Melanocyte of skin (primary cell): ENCODE results near the gene TCEAL5. TPM values are rescaled to one million over a fixed set of nuclear protein-coding genes. Genes with fewer than 3 reads are reported as not detected.

Source experiments
- total RNA-seq, 2 donors: library from RNA; depleted of rRNA; stranded (reverse); fragments of >200 nt; gene quantifications; 2 replicates each; pipeline ENCODE4 v1.2.3, GENCODE V29; 2012

TCEAL5 gene, protein sequence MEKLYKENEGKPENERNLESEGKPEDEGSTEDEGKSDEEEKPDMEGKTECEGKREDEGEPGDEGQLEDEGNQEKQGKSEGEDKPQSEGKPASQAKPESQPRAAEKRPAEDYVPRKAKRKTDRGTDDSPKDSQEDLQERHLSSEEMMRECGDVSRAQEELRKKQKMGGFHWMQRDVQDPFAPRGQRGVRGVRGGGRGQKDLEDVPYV
- not detected for total RNA-seq

GRCh38 chrX:103276581-103277002, at the start of gene TCEAL5:
TCEAL5 (minus strand) TSS chrX:103276750; CDS start chrX:103274563, 2,187 bp downstream.

DNA sequence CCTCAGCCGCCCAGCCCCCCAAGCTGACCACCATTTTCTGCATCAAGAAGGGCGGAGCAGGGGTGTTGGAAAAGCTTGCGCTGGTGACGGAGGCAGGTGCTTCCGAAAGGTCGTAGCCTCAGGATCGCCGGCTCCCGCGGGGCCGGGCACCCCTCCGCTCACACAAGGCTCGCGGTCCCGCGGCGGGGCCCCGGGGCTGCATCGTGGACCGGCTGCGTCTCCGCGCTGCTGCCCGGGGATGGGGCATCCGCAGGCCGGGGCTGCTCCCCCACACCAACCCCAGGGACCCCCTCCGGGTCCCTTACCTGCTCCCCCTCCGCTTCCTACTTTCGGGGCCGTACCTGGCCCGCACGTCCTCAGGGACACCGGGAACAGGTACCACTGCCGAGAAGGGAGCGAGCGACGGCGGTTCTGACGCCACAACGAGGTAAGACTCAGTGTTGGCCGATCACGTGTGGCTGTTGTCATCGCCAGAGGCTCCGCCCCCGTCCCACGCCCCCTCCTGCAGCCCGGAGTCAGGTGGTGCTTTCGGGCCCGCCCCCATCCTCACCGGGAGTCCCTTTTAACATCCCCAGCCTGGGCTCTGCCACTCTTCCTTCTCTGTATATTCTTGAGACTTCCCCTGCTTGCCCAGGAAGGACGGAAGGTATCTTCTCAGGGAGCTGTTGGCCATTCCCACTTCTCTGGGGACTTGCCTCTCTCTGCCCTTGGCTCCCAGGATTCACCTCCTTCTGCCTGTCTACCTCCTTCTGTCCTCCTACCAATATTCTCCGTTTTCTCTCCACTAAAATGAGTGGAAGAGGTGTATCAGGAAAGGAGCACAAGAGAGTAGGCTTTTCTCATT, 34.2 kb upstream of the TCEAL5 start, which contains the start of gene BEX2:
Gene BEX2 (minus strand): TSS at position 436 of the 844 bp plus-strand sequence. CDS start 1,014 bp downstream, outside the sequence.

DNA sequence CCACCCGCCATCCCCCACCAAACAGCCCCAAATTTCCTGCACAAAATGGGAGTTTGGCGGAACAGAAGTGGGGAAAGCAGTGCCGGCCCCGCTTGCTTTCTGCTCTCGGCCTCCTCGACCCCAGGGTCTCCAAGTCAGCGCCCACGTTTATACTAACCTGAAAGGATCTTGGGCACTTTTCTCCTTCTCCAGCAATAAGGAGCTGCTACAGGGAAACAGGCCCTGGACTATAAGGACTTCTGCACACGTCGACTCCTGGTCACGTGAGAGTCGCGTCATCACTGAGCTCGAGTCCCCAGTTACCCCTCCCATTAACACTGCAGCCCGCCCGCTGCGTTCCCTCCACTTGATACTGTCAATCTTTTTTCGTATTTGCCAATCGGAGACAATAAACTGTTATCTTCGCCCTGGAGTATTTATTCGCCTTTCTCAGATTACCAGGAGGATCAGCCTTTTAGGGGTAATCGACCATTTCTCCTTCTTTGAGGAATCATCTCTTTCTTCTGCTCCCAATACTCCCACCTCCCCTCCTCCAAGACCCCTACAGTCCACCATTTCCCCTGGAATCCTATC, 21.5 kb downstream of the TCEAL5 start, which contains the start of gene TCEAL8:
Gene TCEAL8 (minus strand): TSS at position 235 of the 573 bp plus-strand sequence. CDS start 1,176 bp downstream, outside the sequence.

Other genes with a start within 250 kb of the TCEAL5 start
- 10 to 100 TPM in 1 of 2 donors, 1 to 10 TPM in 1; 7.6 to 12.0 TPM for gene BEX1, start 212.6 kb downstream of the TCEAL5 start, total RNA-seq
- gene NXF3, start 183.6 kb downstream of the TCEAL5 start, total RNA-seq, result under 1 TPM in 1 of 2 donors, not detected in 1; under 0.01 TPM
- gene BEX4, start 61.6 kb downstream of the TCEAL5 start, total RNA-seq, result 10 to 100 TPM; 18.2 to 28.3 TPM
- 100 to 1,000 TPM in 1 of 2 donors, 10 to 100 TPM in 1; 93.6 to 121 TPM for gene TCEAL8, start 21.6 kb downstream of the TCEAL5 start, total RNA-seq
- gene BEX2, start 34.2 kb upstream of the TCEAL5 start, total RNA-seq, result 1 to 10 TPM; 2.1 to 5.3 TPM
- 10 to 100 TPM; 11.7 to 16.3 TPM for gene TCEAL7, start 53.5 kb upstream of the TCEAL5 start, total RNA-seq
- gene TCEAL9, start 79.8 kb upstream of the TCEAL5 start, total RNA-seq, result 10 to 100 TPM; 43.0 to 55.9 TPM
- 100 to 1,000 TPM; 147 to 185 TPM for gene BEX3, start 99.8 kb upstream of the TCEAL5 start, total RNA-seq
- under 1 TPM; under 0.01 TPM for gene RAB40A, start 242.7 kb upstream of the TCEAL5 start, total RNA-seq